NCI-H2171 (cell line): ENCODE results near the gene ZNF337.
A peak's percentile ranks its signal among the peaks of the same experiment; 100 is the strongest.
"Not testable (repeated sequence)": the region's sequence is repeated elsewhere in the genome, so short reads cannot be mapped to it uniquely, and the experiment has no call there.

ENCODE experiments used
- DNase-seq: peaks from one replicate; lab custom pipeline; 2025; lab: John Stamatoyannopoulos, UW

The ZNF337 gene

DNA sequence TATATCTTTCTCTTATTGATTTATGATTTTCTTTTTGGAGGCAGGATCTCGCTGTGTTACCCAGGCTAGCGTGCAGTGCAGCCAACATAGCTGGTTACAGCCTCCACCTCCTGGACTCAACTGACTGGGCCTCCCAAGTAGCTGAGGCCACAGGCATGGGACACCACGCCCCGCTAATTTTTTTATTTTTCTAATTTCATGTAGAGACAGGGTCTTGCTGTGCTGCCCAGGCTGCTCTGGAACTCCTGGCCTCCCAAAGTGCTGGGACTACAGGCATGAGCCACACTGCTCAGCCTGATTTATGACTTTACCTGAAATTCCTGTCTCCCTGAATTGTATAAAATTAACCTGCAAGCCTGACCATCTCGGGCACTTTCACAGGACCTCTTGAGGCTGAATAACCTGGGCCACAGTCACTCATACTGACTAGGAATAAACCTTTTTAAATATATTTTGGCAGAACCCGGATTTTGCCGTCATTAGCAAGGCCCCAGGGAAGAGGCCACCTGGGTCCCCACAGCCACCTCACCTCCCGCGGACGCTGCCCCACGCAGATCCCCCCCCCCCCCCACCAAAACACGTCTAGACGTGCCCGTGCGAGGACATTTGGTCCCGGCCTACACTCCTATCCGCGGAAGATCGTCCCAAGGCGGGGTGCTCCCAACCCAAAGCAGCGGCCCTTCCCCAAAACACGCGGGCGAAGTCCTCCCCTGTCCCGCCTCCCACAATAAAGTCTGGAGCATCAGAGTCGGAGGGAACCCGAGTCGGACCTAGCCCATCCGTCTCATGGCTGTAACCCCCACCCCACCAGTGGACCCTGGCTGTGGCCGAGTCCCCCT is 902 bp downstream of the ZNF337 start:
- no peak for DNase-seq

DNA sequence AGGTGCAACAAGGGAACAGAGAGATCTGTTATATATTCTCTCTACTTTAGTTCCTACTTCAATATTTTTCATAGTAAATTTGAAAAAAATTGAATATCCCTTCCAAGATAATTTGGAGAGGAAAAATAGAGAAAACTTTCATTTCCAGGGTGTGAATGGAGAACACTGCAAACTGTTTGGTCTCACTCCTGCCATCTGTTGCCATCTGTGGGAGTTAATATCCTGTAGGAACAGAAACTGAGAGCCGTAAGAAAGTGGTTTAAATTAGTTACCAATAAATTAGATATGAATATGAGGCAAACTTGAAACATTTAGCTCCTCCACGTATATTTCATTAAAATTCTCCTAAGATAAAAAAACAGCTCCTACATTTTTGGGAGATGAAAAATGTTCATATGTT is 4.2 kb downstream of the ZNF337 start:
- DNase-seq: peak; percentile 20

DNA sequence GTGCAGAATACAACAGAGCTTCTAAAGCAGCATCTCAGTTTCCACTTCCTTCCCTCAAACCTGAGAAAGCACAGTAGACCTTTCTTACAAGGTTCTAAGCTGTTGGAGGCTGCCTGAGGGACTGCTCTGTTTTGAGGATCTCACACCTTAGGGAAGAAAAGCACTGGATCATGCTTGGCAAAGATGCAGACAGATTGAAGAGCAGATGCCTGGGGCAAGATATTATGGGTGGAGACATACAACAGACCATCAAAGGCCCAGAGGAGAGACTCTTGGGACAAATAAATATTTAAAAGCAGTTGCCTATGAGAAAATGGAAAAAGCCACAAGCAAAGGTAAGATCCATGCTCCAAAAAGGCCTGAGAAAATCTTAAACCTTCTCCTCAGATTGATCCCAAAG is 6.2 kb downstream of the ZNF337 start:
- peak; percentile 58 for DNase-seq

DNA sequence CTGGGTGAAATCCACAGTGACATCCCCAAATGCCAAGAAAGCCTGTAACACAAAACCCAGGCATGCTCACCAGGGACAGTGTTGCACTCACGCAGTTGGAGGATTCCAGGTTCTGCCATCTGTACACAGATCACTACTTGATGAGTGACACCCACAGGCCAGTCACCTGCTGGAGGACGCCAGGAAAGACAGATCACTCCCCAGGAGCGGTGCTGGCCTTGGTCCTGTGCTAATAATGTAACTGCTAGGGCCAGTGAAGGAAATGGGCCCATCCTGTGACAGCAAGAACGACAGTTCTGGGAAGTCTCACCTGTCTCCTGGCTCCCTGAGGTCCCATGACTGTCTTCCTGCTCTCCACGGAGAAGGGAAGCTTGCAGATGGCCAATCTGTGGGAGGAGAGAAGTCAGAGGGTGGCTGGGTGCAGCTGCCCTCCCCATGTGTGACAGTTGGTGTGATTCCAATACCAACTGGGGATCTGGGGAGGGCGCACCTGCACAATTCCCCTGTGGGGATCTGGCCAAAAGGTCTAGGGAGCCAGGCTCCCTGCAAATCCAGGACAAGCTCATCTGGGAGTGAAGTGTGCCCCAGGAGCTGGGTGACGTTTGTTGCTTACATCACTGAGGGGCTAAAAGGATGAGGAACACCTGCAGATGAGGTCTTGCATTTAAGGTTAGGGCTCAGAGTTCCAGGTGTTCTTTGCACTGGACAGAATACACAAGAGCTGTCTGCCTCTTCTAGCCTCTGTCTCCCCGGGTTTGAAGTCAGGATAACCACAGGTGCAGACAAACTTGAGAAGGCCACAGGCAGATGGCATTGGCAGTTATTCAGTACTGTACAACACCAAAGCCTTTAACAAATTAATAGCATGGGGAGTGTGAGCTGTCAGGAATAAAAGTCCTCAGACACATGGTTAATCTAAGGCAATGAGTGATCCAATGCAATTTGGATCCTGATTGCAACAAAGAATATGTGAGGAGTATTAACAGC is 10.3 kb downstream of the ZNF337 start:
- DNase-seq: peak; percentile 89

DNA sequence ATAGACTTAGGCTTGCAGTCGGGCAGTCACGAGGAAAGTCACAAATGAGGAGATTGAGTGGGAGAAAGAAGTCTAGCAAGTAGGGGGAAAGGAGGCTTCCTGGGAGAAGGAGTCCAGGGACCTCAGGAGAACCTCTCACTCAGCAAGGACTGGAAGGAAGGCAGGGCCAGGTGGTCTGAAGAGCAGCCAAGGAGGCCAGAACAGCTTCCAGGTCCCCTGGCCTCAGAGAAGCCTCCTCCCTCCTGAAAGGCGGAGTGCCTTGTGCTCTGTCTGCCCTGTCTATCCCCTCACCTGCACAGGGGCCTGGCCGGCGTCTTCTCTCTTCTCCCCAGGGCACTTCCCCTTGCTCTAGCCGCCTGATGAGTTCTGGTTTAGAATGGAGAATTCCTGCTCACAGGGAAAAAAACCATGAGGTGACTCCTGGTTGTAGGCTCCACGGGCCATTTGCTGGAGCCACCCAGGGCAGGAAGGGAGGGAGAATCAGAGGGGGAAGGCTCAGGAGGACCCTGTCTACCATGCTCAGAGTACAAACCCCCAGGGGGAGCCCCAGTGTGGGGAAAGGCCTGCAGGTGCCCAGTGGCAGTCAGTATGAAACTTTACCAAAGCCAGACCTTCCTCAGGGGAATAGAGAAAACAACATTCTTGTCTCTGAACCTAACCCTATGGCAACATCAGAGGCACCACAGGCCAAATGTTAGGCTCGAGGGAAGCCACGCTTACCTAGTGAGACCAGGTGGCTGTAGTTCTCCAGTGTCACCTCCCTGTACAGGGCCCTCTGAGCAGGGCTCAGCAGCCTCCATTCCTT is 11.2 kb downstream of the ZNF337 start:
- DNase-seq: peak; percentile 97

DNA sequence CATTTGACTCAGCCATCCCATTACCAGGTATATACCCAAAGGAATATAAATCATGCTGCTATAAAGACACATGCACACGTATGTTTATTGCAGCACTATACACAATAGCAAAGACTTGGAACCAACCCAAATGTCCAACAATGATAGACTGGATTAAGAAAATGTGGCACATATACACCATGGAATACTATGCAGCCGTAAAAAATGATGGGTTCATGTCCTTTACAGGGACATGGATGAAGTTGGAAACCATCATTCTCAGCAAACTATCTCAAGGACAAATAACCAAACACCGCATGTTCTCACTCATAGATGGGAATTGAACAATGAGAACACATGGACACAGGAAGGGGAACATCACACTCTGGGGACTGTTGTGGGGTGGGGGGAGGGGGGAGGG is 12.8 kb downstream of the ZNF337 start:
- not testable (repeated sequence) for DNase-seq

DNA sequence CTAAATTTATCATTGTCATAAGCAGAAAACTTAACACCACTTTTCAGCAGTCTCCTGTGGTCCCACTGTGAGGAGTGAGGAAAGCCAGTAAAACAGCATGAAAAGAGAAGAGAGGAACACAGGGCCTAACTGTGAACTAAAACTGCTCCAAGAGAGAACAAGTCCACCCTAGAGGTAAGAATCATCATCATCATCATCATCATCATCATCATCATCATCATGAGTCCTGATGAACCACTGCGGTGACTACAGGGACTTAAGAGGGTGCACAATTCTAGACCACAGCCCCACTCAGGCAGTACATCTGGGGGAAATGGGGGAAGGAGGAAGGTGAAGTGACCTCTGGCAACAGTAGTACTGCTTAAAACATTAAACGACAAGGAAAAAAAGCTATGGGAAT is 13.6 kb downstream of the ZNF337 start:
- DNase-seq: no peak

DNA sequence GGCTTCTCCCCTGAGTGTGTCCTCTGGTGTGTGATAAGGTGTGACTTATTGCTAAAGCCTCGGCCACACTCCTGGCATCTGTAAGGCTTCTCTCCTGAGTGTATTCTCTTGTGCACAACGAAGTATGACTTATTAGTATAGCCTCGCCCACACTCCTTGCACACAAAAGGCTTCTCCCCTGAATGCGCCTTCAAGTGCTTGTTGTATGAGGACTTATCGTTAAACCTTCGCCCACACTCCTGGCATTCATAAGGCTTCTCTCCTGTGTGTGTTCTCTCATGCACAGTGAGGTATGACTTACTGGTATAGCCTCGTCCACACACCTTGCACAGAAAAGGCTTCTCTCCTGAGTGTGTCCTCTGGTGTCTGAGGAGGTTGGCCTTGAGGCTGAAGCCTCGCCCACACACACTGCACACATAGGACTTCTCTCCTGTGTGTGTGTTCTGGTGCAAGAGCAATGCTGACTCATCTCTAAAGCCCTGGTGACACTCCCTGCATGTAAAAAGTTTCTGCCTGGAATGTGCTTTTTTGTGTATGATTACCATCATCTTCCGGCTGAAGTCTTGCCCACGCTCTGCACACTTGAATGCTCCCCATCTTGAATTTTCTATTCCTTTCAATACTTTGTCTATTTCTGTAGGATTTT is 20.4 kb downstream of the ZNF337 start:
- DNase-seq: no peak

DNA sequence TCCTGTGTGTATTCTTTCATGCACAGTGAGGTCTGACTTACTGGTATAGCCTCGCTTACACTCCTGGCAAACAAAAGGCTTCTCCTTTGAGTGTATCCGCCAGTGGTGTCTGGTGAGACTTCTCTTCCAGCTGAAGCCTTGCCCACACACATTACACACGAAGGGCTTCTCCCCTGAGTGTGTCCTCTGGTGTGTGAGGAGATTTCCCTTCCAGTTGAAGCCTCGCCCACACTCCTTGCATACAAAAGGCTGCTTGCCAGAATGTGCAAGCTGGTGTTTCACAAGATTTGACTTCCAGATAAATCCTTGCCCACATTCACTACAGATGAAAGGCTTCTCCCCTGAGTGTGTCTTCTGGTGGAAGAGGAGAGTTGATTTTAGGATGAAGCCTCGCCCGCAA is 21.5 kb downstream of the ZNF337 start:
- no peak for DNase-seq

DNA sequence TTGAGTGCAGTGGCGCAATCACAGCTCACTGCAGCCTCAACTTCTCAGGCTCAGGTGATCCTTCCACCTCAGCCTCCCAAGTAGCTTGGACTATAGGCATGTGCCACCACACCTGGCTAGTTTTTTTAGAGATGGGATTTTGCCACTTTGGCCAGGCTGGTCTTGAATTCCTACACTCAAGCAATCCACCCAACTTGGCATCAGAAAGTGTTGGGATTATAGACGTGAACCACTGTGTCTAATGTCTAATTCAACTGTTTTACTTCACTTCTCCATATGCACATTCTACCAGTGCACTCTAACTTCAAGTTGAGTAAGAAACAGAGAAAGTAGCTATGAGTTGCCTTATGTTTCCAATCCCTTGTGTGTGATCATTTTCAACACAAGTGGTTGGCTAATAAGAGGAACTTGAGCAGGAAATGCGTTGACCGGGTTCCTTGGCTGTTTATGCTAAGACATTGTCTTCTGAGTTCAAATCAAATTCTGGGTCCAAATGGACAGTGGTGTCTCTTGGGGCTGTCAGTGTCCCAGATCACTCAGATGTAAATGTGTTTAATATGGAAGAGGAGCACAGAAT is 23.9 kb downstream of the ZNF337 start:
- DNase-seq: no peak

DNA sequence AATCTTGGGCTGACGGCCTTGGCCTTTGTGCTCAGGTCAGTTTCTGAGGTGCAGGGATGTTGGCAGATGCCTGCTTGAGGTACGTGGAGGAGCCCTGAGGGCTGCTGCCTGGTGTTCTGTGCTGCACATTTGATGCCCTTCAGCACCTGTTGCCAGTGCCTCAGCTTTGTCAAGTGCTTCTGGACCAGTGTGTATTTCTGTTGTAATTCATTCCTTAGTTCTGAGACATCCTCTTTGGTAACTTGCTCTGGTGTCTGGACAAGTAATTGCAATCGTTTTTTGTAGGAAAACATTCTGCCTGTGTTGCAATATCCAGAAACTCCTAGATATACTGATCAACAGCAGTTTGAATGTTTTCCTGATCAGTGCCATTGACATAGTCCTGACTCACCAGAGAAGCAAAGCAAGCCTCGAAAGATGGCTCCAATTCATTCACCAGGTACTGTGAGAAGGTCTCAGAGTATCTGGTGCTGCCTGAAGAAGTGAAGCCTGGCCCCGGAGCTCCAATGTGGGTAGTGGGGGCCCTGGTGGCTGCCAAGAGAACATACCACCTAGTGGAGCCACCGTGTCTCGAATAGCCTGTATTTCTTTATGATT is 26.7 kb downstream of the ZNF337 start:
- no peak for DNase-seq

DNA sequence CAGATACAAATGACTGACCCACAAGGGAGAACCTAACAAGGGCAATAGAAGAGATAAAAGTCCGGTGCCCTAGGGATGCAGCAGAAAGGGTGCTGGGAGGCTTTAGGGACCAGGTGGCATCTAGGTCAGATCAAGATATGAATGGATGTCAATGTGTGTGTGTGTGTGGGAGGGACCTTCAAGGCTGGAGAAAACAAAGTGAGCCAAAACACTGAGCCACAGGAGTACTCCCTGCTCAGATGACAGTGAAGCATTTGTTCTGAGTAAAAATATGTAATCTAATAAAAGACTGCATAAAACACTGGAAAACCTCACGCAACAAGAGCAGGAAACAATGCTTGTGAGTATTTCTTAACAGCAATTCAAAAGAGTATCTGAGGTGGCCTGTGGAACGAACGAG is 28.2 kb downstream of the ZNF337 start:
- no peak for DNase-seq

DNA sequence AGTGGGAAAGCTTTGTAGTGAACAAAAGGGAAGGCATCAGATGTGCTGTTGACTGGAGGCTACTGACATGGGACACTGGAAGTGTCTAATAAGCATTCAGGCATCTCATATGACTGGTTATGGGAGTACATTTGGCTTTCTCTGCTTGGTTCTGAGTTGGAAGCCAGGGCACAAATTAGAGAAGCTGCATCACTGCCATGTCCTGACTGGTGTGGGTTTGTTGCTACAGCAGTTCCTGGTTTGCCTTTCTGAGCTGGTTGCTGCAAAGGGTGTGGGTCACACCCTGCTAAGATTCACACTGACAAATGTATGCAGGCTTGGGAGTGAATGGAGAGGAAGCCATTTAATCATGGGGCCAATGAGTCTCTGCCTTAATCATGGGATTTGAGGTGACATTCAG is 36.7 kb downstream of the ZNF337 start:
- no peak for DNase-seq

DNA sequence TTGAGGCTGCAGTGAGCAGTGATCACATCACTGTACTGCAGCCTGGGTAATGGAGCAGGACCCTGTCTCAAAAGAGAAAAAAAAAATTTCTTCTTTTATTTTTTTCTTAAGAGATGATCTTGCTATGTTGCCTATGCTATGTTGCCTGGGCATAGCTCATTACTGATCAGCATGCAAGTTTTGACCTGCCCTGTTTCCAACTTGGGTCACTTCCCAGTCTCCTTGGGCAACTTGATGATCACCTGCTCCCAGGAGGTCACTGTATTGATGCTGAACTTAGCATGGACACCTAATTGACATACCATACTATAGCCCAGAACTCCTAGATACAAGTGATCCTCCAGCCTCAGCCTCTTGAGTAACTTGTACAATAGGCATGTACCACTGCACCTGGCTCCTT is 42.2 kb downstream of the ZNF337 start:
- DNase-seq: no peak

DNA sequence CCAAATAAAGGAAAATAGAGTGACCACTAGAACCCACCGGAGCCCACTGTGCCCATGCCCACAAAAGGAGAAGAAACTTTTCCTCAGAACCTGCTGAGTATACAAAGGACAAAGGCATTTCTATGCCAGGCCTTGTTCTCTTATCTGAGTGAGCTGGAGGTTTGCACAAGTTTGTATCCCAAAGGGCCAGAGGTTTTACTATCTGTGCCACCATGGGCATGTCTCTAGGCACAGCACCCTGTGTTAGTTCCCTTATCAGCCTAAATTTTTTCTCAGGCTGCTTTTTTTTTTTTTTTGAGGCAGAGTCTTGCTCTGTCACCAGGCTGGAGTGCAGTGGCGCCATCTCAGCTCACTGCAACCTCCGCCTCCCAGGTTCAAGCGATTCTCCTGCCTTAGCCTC is 43.8 kb downstream of the ZNF337 start:
- DNase-seq: not testable (repeated sequence)

DNA sequence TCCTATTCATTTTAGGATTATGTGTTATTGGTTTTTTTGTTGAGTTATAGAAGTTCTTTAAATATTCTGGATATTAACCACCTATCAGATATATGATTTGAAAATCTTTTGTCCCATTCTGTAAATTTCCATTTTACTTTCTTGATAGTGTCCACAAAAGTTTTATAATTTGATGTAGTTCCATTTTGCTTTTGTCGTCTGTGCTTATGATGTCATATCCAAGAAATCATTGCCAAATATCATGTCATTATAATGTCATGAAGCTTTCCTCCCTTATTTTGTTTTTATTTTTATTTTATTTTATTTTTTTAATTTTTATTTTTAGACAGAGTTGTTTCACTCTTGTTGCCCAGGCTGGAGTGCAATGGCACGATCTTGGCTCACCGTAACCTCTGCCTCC is 51.8 kb downstream of the ZNF337 start:
- DNase-seq: no peak

DNA sequence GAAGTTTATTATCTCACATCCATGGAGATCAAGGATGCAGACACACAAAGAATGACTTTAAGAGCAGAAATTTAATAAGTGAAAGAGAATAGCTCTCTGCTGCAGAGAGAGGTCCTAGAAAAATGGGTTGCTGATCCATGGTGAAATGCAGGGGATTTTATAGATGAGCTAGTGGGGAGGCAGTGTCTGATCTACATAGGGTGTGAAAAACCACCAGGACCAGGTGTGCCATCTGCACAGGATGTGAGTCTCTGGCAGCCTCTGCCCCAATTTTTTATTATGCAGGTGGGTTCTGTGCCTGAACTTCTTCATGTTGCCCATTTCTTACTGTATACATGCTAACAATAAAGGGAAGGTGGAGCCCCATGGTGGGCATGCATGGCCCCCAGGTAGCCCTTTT is 52.9 kb downstream of the ZNF337 start:
- DNase-seq: no peak

DNA sequence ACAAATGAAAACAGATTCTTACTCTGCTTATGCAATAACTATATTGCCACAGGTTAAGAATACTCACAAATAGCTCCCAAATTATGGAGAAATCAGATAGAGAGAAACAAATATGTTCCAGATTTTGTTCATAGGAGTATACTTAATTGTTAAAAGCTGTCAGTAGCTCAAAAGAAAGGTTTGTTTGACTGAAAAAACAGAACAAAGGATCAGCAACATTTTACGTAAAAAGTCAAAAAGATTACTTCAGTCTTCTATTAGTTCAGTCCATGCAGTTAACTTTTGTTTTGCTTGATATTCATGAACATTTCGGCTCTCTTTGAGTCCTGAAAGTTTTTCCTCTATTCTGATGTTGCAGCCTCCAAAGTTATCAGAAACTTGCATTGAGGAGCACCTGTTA is 59.4 kb downstream of the ZNF337 start:
- DNase-seq: no peak

DNA sequence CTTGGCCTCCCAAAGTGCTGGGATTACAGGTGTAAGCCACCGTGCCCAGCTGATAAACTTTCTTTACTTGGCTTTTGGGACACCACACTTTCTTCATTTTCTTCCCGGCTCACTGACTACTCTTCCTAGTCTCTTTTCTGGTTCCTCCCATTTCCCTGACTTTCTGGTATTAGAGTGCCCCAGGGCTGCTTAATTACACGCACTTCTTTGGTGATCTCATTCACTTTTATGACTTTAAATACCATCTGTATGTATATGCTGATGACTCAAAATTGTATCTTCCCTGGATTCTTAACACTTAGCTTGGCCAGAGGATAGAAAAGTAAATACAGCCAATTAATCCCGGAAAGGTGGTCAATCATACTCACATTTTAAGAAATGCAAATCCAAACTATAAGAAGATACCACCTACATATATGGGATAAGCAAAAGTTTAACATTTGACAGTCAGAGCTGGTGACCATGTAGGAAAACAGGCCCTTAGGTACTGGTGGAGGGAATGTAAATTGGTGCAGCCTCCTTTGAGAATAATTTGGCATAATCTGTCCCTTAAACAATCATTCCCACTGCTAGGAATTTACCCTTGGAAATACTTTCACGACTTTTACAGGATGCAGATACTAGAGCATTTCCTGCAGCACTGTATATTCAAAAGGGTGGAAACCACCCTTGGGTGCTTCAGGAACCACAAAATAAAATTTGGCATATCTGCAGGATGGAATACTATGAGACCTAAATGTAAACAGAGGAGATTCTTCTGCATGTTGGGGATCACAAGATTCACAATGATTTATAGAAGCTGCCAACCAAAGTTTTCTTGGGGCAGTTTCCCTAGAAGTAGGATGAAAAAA is 63.5 kb downstream of the ZNF337 start:
- DNase-seq: no peak

DNA sequence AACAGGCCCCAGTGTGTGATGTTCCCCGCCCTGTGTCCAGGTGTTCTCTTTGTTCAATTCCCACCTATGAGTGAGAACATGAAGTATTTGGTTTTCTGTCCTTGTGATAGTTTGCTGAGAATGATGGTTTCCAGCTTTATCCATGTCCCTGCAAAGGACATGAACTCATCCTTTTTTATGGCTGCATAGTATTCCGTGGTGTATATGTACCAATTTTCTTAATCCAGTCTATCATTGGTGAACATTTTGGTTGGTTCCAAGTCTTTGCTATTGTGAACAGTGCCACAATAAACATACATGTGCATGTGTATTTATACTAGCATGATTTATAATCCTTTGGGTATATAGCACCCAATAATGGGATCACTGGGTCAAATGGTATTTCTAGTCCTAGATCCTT is 66.0 kb downstream of the ZNF337 start:
- not testable (repeated sequence) for DNase-seq
